Measurements from ENCODE around the gene CD9.
"Not testable (repeated sequence)": the region's sequence is repeated elsewhere in the genome, so short reads cannot be mapped to it uniquely, and the experiment has no call there.

CD9 gene, protein sequence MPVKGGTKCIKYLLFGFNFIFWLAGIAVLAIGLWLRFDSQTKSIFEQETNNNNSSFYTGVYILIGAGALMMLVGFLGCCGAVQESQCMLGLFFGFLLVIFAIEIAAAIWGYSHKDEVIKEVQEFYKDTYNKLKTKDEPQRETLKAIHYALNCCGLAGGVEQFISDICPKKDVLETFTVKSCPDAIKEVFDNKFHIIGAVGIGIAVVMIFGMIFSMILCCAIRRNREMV

DNA sequence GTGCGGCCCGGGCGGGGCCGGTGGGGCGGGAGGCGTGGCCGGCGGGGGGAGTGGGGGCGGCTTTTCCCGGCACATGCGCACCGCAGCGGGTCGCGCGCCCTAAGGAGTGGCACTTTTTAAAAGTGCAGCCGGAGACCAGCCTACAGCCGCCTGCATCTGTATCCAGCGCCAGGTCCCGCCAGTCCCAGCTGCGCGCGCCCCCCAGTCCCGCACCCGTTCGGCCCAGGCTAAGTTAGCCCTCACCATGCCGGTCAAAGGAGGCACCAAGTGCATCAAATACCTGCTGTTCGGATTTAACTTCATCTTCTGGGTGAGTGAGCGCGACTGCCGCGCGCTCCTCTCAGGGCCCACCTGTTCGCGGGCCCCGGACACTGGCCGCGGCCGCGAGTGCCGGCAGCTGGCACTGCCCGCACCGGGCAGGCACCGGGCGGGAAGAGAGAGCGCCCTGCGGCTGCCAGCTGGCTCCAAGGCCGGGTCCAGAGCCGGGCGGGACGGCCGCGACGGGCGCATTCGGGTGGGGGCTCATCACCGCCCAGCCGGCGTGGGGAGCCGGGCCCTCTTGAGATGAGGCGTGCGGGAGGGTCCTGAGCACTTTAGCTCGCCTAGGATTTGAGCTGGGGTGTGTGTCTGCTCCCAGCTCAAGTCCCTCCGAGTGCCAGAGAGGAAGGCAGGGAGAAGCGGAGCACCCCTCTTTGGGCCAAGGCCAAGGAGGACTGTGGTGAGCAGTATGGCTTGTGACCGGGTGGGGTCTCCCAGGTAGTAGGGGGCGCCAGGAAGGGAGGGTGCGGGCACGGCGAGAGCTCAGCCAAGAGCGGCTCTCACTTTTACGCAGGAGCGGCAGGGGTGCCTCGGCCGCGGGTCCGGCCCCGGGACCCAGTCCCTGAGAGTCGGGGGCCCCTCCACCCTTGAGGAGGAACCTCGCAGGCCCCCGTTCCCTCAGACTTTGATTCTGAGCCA lies at the start of gene CD9:
TSS of gene CD9 (plus strand) at position 145 of the 957 bp plus-strand sequence. CDS start at position 245, 100 bp downstream.
- FAIRE-seq = no peak

DNA sequence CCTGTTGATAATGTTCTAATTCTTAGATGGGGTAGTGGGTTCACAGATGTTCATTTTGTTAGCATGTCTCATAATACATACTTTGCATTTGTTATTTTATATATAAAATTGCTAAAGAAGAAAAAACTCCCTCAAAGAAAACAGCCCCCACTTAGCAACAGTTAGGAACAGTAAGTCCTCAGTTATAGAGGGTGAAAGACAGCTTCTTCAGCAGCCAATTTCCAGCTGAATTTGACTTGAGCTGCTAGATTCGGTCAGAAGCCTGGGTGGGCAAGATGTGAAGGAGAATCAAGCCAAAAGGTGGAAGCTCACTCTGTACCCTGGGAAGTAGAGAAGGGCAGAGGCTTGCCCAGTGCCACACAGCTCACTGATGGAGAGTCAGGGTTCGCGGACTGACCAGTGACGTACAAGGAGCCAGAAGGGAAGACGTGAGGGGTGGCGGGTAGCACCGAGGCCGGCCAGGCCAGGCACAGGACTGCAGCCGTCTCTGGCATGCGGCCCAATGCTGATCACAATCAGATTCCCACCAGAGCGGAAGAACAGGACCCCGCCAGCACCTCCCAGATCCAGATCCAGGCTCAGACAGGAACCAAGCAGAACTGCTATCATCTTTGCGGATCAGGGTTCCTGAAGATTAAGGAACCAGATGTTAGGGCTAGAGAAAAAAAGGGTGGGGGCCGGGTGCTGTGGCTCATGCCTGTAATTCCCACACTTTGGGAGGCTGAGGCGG lies 45.3 kb upstream of the CD9 start:
- FAIRE-seq = no peak

DNA sequence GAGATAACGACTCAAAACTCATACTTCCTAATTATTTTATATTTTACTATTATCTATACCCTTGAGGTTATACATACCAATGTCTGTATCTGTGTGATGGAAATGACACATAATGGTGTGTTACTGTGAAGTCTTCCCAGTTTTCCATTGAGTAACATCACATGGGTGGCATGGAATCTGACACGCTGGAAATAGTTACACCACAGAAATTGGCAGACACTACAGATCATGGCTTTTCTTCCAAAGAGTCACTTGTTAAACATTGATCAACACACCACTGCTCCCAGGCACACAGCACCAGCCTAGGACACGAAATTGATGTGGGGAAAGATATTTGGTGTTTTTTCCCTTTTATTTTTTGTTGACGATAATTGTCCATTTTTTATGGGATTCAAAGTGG lies 42.7 kb upstream of the CD9 start:
- no peak for FAIRE-seq

DNA sequence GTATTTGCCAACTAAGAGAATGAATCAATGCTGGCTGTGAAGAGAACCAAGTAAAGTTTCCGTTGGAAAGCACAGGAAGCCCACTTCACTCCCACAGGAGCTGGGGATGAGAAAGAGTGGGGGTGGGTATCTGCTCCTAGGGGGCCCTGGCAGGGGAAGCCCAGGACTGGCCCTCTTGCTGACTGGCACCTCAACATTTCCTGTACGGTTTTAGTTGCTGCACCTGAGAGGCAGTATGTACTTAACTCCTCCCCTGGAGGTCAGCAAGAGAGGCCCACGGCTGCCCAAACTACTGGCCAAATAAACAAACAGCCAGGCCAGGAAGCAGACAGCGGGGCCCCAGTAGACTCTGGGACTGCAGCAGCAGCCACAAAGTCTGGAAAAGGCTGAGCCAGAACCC lies 41.9 kb upstream of the CD9 start:
- FAIRE-seq = no peak

DNA sequence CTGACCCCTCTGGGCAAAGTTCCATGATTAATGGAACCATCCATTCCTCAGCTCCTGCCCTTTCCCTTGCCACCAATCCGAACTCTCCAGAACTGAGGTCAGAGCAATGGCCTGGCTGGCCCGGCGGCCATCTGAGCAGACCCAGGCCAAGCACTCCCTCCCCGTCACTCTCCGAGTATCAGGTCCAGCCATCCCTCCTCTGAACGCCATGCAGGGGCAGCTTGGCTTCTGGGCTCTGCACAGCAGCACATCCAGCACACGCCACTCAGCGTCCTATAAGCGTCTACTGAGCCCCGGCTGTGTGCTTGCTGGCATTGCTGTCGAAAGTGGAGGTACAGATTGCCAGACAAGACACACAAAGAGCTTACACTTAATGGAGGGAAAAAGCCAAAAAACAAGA lies 41.5 kb upstream of the CD9 start:
- no peak for FAIRE-seq

DNA sequence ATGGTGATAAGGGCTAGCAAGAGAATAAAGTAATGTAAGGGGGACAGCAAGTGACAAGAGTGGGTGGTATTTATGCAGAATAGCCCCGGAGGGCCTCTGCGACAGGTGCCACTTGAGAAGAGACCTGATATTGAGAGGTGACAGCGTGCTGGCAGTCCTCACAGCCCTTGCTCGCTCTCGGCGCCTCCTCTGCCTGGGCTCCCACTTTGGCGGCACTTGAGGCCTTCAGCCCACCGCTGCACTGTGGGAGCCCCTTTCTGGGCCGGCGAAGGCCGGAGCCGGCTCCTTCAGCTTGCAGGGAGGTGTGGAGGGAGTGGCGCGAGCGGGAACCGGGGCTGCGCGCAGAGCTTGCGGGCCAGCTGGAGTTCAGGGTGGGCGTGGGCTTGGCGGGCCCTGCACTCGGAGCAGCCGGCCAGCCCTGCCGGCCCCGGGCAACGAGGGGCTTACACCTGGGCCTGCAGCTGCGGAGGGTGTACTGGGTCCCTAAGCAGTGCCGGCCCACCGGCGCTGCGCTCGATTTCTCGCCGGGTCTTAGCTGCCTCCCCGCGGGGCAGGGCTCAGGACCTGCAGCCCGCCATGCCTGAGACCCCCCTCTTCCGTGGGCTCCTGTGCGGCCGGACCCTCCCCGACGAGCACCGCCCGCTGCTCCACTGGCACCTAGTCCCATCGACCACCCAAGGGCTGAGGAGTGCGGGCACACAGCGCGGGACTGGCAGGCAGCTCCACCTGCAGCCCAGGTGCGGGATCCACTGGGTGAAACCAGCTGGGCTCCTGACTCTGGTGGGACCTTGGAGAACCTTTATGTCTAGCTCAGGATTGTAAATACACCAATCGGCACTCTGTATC lies 40.8 kb upstream of the CD9 start:
- not testable (repeated sequence) for FAIRE-seq

DNA sequence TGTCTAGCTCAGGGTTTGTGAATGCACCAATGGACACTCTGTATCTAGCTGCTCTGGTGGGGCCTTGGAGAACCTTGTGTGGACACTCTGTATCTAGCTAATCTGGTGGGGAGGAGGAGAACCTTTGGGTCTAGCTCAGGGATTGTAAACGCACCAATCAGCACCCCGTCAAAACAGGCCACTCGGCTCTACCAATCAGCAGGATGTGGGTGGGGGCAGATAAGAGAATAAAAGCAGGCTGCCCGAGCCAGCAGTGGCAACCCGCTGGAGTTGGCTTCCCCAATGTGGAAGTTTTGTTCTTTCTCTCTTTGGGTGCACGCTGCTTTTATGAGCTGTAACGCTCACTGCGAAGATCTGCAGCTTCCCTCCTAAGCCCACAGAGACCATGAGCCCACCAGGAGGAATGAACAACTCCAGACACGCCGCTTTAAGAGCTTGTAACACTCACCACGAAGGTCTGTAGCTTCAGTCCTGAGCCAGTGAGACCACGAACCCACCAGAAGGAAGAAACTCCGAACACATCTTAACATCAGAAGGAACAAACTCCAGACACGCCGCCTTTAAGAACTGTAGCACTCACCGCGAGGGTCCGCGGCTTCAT lies 40.1 kb upstream of the CD9 start:
- FAIRE-seq = not testable (repeated sequence)

DNA sequence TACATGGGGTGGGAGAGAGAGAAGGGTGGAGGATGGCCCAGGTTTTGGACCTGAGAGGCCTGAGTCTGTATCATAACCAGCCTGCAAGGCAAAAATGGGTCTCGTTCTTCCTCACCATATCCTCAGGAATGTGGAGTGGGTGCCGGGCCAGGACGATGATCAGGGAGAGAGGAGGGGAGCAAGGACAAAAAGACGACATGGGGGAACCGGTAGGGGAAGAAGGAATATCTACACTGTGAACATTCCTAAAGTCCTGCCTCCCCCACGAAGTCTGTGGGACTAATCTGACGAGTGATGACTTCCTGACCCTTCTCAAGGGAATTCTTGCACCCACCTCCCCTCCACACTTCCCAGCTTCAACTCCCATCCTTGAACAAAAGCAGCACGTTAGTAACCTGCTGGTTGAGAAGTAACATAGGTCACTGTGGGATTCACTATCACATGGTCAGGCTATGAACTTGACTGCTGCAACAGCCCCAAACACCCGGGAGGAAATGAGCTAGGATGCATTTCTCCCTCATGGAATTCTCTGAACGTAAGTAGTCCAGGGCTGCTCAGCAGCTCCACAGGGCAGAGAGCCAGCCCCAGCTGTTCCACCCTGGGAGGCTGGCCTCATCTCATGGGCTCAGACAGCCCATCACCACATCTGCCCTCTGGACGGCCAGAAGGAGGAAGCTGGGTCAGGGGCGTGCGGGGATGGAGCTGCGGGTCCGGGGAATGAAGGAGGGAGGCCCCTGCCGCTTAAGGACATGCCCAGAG lies 38.9 kb upstream of the CD9 start:
- FAIRE-seq = no peak

DNA sequence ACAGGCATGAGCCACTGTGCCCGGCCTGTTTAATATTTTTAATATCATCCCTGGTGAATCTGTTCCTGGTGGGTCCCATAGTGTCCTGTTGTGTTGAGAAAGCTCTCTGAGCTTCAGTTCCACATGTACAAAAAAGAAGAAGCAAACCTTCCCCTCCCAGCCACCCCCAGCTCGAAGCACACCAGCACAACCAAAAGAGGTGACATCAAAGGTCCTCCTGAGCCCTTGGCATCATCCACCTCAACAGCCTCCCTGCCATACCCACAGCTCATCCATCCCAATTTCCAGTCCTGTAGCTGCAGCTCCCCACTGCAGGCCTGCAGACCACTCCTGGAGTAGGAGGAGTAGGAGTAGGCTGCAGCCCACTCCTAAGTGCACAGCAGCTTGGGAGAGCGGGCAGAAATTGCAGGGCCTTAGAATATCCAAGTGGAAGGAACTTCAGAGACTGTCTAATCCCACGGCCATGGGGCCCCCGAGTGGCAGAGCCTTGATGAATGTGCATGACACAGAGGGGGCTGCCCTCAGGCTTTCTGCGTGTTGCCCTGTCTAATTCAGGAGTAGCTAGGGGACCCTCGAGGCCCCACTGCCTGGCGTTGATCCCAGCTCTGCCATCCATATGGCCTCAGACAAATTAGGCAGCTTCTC lies 36.7 kb upstream of the CD9 start:
- no peak for FAIRE-seq

DNA sequence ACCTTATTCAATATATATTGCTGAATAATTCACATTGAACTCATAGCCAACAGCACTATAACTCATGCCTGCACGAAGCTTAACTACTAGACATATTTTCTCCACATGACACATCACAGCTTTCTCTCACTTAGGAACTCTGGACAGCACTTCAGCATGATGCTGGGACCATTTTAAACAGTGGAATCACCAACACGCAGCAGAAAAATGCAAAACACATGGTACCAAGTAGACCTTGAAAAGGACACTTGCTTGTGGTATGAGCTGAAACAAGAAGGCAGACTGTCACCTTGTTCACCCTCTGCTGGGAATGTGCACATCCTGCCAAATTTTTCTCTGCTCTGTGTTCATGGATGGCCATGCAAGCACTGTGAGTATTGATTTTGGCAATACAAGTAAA lies 34.8 kb upstream of the CD9 start:
- no peak for FAIRE-seq

DNA sequence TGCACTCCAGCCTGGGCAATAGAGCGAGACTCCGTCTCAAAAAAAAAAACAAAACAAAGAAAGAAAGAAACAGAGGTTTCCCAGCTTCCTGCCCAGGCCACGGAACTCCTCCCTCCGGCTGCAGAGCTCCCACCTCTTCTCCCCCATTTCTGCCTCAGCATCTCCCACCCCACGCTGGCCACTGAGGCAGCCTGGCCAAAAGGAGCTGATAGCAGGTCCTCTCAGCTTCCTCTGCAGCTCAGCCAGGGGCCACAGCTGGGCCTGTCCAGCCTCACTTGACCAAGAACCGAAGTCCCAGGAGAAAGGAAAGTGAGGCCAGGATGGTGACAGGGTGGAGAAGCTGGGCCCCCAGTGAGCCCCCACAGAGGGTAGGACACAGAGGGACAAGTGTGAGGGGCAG lies 33.4 kb upstream of the CD9 start:
- FAIRE-seq = no peak

DNA sequence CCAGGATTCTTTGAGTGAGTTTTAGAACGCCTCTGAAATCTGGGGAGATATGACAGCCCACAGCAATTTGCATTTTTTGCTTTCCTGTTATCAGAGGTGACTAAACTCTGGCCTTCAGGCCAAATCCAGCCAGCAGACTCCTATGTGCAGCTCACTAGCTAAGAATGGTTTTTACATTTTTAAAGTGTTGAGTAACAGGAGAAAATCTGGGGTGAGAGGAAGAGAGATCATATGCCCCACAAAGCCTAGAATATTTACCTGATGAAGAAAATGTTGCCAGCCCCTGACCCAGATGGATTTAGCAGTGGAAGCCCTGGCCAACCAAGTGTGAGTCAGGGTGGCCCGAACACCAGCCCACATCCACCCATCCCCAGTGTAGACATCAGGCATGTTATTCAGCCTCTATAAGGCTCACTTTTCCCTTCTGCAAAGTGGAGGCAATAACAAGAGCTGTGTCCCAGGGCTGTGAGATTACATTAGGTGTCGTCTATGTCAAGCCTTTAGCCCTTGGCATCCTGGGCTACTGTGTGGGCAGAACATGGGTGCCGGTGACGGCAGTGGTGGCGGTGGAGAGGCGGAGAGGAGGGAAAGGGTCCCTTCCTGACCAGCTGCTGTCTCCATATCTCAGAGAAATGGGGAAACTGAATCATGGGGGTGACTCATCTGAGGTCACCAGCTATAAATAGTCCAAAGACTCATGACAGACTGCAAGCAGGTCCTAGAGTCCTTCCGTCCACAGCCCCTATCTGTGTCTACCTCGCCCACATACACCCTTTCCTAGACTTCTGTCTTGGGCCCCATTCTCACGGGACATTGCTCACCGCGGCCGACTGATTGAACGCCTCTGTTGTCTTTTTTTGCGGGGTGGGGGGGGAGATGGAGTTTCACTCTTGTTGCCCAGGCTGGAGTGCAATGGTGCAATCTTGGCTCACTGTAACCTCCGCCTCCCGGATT lies 32.6 kb upstream of the CD9 start:
- FAIRE-seq = no peak

DNA sequence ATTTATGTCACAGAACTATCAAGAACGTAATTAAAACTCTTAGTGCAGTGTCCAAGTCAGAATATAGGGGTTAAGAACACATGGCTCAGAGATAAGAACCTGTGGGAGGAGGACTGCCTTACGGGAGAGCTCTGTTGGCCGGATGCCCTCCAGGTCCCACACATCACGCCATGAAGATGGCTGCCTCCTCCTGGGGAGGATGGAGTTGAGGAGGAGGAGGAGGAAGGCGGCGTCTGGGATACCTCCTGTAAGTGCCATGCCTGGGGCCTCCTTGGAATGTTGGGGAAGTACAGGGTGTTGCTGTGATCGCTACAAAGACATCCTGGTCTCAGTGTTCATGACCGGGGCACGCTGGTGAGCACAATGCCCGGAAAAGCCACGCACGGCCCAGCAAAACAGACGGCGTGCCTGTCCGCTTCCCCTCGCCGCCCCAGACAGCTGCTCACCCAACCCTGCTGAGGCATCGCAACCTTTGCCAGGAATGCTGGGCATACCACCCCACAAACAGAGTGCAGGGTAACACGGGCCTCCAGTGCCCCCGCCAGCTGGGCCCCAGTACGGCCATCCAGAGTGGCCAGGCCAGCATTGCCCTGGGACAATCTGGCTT lies 28.7 kb upstream of the CD9 start:
- no peak for FAIRE-seq

DNA sequence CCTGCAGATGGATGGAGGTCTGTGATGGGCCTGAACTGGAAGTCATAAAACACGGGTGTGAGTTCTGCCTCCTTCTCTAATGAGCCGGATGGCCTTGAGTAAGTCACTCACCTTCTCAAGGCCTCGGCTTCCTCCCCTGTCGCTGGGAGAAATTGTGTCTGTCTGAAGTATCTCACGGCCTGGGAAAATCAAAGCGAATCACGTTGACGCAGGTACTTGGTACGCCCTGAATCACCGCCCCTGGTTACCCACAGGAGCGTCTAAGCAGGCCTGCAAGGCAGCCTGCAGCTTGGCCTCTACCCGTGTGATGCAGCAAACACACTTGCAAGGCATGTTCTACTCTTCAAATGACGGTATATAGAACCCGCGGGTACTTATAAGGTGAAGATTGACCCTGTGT lies 28.1 kb upstream of the CD9 start:
- no peak for FAIRE-seq

DNA sequence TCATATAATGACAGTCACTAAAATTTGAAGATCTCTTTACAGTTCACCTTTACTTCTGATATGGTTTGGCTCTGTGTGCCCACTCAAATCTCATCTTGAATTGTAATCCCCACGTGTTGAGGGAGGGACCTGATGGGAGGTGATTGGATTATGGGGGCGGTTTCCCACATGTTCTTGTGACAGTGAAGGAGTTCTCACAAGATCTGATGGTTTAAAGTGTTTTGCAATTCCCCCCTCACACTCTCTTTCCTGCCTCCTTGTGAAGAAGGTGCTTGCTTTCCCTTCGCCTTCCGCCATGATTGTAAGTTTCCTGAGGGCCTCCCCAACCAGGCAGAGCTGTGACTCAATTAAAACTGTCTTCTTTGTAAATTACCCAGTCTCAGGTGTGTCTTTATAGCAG lies 27.3 kb upstream of the CD9 start:
- FAIRE-seq = no peak

DNA sequence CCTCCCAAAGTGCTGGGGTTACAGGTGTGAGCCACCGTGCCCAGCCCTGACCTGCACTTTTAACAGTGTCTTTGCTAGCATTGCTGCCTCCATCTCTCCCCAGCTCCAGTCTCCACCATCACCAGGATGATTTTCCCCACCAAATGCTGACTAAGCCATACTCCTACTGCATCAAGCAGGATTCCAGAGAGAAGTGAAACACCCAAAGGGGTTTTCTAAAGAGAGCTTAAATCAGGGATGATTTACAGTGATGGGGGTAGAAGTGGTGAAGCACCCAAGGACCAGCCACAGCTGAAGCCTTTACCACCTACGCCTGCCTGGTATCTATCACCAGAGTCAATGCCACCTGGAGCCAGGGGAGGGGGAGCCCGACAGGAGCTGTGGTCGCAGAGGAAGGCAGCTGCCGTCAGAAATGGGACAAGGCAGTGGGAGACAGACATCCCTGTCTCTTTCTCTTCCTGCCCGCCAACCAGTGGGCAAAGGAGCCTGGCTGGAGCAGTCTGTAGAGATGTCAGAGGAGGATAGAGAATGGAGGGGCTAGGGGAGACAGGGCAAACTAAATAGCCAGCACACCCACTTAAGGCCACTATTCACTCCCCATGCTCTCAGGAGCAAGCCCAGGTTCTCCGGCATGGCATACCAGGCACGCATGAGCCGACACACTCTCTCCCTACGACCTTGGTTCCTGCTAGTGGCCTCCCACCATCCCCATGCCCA lies 22.4 kb upstream of the CD9 start:
- FAIRE-seq = no peak

DNA sequence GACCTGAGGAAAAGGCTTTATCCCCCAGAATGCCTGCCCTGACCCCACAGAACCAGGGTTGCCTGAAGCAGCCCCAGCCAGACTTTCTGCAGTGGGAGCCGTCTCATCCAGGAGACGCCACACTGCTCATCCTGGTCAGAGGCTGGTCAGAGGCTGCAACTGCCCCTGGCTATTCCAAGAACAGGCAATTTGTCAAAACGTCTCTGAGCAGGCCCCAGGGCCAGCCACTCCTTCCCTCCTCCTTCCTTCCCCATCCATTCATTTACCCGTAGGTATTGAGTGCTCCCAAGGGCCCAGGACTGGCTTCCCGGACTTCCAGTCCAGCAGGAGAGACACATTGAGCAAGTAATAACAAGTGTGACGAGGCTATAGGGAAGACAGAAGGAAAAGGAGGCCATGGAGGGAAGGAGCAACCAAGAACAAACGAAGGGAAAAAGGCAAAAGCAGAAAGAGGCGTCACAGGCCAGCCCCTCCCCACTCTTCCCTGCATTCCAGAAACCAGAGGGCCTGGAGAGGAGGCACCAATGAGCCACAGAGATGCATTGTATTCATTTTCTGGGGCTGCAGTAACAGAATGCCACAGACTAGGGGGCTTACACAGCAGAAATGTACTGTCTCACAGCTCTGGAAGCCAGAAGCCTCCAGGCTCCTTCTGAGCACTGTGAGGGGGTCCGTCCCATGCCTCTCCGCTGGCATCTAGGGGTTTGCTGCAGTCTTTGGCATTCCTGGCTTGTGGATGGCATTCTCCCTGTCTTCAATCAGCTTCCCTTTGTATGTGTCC lies 21.0 kb upstream of the CD9 start:
- no peak for FAIRE-seq
